ENCODE results near the gene CEACAM18.

CEACAM18 gene

GRCh38 chr19:51530616-51531015 lies 52.3 kb downstream of the CEACAM18 start:
- H3K4me2 ChIP-seq (ENCODE audit: low read length), result no peak overlapping the region
- H4K20me1 ChIP-seq (ENCODE audit: insufficient read depth, low read length), result no peaks in the 10 kb centered on the region
- no peaks in the 10 kb centered on the region for H3K36me3 ChIP-seq (ENCODE audit: insufficient read depth, low read length)
- H3K27ac ChIP-seq (ENCODE audit: low read depth, low read length, poor library complexity, severe bottlenecking), result no peak overlapping the region
- TF ChIP-seq EZH2 (IDR thresholded peaks at IDR 0.05; ENCODE audit: borderline replicate concordance, low read length) (no peak), CTCF (IDR thresholded peaks at IDR 0.05; ENCODE audit: low read length) (no peak)
- H3K9me3 ChIP-seq (ENCODE audit: low read length), result no peaks in the 10 kb centered on the region
- no peaks in the 10 kb centered on the region for H3K9me2 ChIP-seq (ENCODE audit: low read depth, low read length)
- peaks cover 6% of the 10 kb centered on the region; the same call in 1 of the 2 replicates for H3K27me3 ChIP-seq (ENCODE audit: insufficient read depth, low read length)
- H3K4me1 ChIP-seq (ENCODE audit: insufficient read depth, low read length, severe bottlenecking), result no peaks in the 10 kb centered on the region
- H3F3A ChIP-seq (ENCODE audit: insufficient read depth, low read length), result no peaks in the 10 kb centered on the region
- no peaks in the 10 kb centered on the region for H3K79me2 ChIP-seq (ENCODE audit: insufficient read depth, low read length)
- no peak overlapping the region for H3K9ac ChIP-seq (ENCODE audit: low read length)
- no peak overlapping the region for H3K4me3 ChIP-seq (ENCODE audit: low read depth, low read length, poor library complexity, severe bottlenecking)
- no peak overlapping the region for H2AFZ ChIP-seq (ENCODE audit: low read length)

GRCh38 chr19:51531349-51532315 lies 53.3 kb downstream of the CEACAM18 start, which contains the start of gene SIGLEC6:
Gene SIGLEC6 (minus strand): TSS chr19:51531670. CDS start chr19:51531648, 22 bp downstream.
- no peaks in the 10 kb centered on the region for H3K9me3 ChIP-seq (ENCODE audit: low read length)
- no peak within 1 kb of the TSS for H2AFZ ChIP-seq (ENCODE audit: low read length)
- TF ChIP-seq CTCF (IDR thresholded peaks at IDR 0.05; ENCODE audit: low read length) (no peak), EZH2 (IDR thresholded peaks at IDR 0.05; ENCODE audit: borderline replicate concordance, low read length) (no peak)
- no peaks in the 10 kb centered on the region for H3K4me1 ChIP-seq (ENCODE audit: insufficient read depth, low read length, severe bottlenecking)
- no peak within 1 kb of the TSS for H3K9ac ChIP-seq (ENCODE audit: low read length)
- no peaks in the 10 kb centered on the region for H4K20me1 ChIP-seq (ENCODE audit: insufficient read depth, low read length)
- no peak within 1 kb of the TSS for H3K4me3 ChIP-seq (ENCODE audit: low read depth, low read length, poor library complexity, severe bottlenecking)
- no peak within 1 kb of the TSS for H3K27ac ChIP-seq (ENCODE audit: low read depth, low read length, poor library complexity, severe bottlenecking)
- peaks cover 6% of the 10 kb centered on the region; the same call in 1 of the 2 replicates for H3K27me3 ChIP-seq (ENCODE audit: insufficient read depth, low read length)
- H3K4me2 ChIP-seq (ENCODE audit: low read length), result no peak within 1 kb of the TSS
- H3F3A ChIP-seq (ENCODE audit: insufficient read depth, low read length), result no peaks in the 10 kb centered on the region
- no peaks in the 10 kb centered on the region for H3K9me2 ChIP-seq (ENCODE audit: low read depth, low read length)
- no peaks in the 10 kb centered on the region for H3K36me3 ChIP-seq (ENCODE audit: insufficient read depth, low read length)
- H3K79me2 ChIP-seq (ENCODE audit: insufficient read depth, low read length), result no peaks in the 10 kb centered on the region

- Histone ChIP-seq H3K36me3 (ENCODE audit: insufficient read depth, low read length) (no peaks in the 10 kb centered on the region), H3F3A (ENCODE audit: insufficient read depth, low read length) (no peaks in the 10 kb centered on the region), H2AFZ (ENCODE audit: low read length) (no peak overlapping the region), H3K79me2 (ENCODE audit: insufficient read depth, low read length) (no peaks in the 10 kb centered on the region), H3K27ac (ENCODE audit: low read depth, low read length, poor library complexity, severe bottlenecking) (no peak overlapping the region), H3K4me2 (ENCODE audit: low read length) (no peak overlapping the region), H3K4me1 (ENCODE audit: insufficient read depth, low read length, severe bottlenecking) (no peaks in the 10 kb centered on the region), H3K27me3 (ENCODE audit: insufficient read depth, low read length) (no peaks in the 10 kb centered on the region), H3K9me2 (ENCODE audit: low read depth, low read length) (no peaks in the 10 kb centered on the region), H3K4me3 (ENCODE audit: low read depth, low read length, poor library complexity, severe bottlenecking) (no peak overlapping the region), H3K9me3 (ENCODE audit: low read length) (no peaks in the 10 kb centered on the region), H4K20me1 (ENCODE audit: insufficient read depth, low read length) (no peaks in the 10 kb centered on the region), H3K9ac (ENCODE audit: low read length) (no peak overlapping the region)
- TF ChIP-seq EZH2 (IDR thresholded peaks at IDR 0.05; ENCODE audit: borderline replicate concordance, low read length), result no peak
- TF ChIP-seq CTCF (IDR thresholded peaks at IDR 0.05; ENCODE audit: low read length), result no peak
Measured at GRCh38 chr19:51535535-51535934, 57.2 kb downstream of the CEACAM18 start.
